ENCODE measurements around the gene DPP8.

- TF ChIP-seq CTCF (conservative IDR thresholded peaks at IDR 0.05) (no peak), EZH2 (IDR thresholded peaks at IDR 0.05; ENCODE audit: low read depth) (no peak)
Measured at GRCh38 chr15:65410036-65410435, 107.5 kb downstream of the DPP8 start.

Data from PC-9 (cell line).